Measurements from ENCODE around the gene MYOCD.

Gene MYOCD

DNA sequence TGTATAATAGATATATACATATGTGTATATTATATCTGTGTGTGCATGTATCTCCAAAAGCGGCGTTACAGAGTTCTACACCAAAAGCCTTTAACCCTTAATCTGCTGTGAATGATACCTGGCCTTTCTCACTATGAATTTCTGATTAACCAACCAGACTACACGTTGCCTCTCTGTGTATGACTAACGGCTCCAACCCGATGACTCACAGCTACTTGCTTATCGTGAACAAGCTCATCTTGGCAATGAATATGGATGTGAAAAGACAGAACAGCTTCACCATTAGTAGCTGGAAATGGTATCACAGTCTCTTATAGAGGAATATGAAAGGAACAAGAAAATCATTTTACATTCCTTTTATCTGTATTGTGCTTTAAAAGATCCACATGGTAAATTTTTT, 99.9 kb downstream of the MYOCD start:
- ChIA-PET CTCF (interaction anchor here (1.4 to 1.7 kb wide), 2 partner anchors 12 to 204 kb away, joined by 3 to 5 read pairs; no protein-coding TSS in a partner anchor), POLR2A (interaction anchor here (0.7 kb wide), 1 partner anchor 208 kb away, joined by 4 read pairs; no protein-coding TSS in a partner anchor)
- TF ChIP-seq, protein P1, sequence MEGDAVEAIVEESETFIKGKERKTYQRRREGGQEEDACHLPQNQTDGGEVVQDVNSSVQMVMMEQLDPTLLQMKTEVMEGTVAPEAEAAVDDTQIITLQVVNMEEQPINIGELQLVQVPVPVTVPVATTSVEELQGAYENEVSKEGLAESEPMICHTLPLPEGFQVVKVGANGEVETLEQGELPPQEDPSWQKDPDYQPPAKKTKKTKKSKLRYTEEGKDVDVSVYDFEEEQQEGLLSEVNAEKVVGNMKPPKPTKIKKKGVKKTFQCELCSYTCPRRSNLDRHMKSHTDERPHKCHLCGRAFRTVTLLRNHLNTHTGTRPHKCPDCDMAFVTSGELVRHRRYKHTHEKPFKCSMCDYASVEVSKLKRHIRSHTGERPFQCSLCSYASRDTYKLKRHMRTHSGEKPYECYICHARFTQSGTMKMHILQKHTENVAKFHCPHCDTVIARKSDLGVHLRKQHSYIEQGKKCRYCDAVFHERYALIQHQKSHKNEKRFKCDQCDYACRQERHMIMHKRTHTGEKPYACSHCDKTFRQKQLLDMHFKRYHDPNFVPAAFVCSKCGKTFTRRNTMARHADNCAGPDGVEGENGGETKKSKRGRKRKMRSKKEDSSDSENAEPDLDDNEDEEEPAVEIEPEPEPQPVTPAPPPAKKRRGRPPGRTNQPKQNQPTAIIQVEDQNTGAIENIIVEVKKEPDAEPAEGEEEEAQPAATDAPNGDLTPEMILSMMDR (IDR thresholded peaks at IDR 0.05; ENCODE audit: control extremely low read depth, extremely low read depth, low read depth, missing control alignments): no peak
- no peak for DNase-seq (ENCODE audit: extremely low spot score)

DNA sequence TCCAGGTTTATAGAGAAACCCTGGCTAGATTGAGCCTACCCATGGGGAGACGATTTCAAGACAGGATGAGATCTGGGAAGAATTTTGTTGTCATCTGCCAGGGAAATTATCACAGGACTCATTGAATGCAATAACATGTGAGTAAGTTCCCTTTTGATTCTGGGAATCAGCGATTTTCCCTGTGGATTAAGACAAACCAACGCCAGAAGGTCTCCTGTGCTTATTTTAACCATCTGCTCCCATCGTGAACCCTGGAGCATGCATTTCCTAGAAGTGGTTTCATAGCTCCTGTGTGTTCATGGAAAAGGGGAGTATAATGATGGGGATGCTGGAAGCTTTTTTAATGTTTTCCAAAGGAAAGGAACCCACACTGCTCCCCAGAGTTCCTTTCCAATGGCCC, 102.6 kb downstream of the MYOCD start:
- POLR2A ChIA-PET: no interaction called here
- no peak for DNase-seq (ENCODE audit: extremely low spot score)
- TF ChIP-seq, protein P1 (IDR thresholded peaks at IDR 0.05; ENCODE audit: control extremely low read depth, extremely low read depth, low read depth, missing control alignments): no peak
- CTCF ChIA-PET: no interaction called here

DNA sequence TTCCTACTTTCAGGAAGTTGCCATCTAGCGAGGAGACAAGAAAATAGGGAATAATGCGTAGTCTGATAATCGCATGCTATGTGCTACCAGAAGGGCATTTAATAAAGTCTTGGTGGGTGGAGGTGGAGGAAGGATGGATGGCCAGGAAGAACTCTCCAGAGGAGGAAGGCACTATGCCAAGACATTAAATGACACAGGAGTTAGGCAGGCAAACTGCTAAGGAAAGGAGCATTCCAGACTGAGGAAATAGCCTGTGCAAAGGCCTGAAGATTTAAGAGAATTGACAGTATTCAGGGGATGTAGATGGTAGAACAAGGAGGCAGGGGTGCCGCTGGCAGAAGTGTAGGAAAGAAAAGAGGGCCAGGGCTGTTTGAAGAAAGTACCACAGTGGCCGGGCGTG, 104.3 kb downstream of the MYOCD start:
- no peak for DNase-seq (ENCODE audit: extremely low spot score)
- TF ChIP-seq, protein P1 (IDR thresholded peaks at IDR 0.05; ENCODE audit: control extremely low read depth, extremely low read depth, low read depth, missing control alignments): no peak
- ChIA-PET CTCF (interaction anchor here (1.0 to 1.2 kb wide), 2 partner anchors 11 to 233 kb away, joined by 3 to 5 read pairs; no protein-coding TSS in a partner anchor), POLR2A (no interaction called here)

DNA sequence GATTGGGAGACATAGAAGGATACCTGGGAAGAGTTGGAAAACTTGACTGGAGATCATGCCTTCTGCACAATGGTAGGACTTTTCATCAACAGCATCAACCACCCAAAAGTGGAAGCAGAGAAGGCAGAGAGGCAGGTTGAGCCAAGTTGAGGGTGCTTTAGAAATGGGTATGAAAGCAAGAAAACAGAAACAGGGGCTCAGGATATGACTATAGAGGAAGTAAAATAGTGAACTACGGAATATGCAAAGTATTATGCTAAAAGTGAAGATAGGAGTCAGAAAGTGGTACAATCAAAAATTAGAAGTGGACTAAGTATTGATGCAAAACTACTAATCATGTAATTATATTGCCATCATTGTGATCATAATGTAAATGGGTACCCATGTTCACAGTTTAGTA, 107.5 kb downstream of the MYOCD start:
- no peak for DNase-seq (ENCODE audit: extremely low spot score)
- ChIA-PET CTCF (no interaction called here), POLR2A (no interaction called here)
- TF ChIP-seq, protein P1 (IDR thresholded peaks at IDR 0.05; ENCODE audit: control extremely low read depth, extremely low read depth, low read depth, missing control alignments): no peak

DNA sequence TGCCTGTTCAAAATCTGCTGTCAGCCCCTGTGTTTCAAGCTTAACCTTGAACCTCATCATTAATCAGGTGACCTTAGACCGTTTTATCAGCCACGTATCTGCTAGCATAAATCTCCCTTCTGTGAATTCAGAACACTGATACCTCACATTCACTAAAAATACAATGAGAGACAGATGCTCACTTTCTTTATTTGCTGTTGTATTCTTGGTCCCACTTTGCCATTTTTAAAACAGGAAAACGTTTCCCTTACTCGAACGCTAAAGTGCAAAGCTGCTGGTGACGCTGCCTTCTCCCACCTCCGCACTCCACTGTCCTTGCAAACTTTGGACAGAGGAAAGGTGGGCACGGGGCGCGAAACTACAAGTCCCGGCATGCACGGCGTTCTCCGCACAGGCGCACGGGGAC, 123.4 kb downstream of the MYOCD start:
- DNase-seq (ENCODE audit: extremely low spot score): no peak
- POLR2A ChIA-PET: no interaction called here
- CTCF ChIA-PET: interaction anchor here (1.2 kb wide), 1 partner anchor 10 kb away, joined by 3 read pairs; no protein-coding TSS in a partner anchor
- TF ChIP-seq, protein P1 (IDR thresholded peaks at IDR 0.05; ENCODE audit: control extremely low read depth, extremely low read depth, low read depth, missing control alignments): no peak

DNA sequence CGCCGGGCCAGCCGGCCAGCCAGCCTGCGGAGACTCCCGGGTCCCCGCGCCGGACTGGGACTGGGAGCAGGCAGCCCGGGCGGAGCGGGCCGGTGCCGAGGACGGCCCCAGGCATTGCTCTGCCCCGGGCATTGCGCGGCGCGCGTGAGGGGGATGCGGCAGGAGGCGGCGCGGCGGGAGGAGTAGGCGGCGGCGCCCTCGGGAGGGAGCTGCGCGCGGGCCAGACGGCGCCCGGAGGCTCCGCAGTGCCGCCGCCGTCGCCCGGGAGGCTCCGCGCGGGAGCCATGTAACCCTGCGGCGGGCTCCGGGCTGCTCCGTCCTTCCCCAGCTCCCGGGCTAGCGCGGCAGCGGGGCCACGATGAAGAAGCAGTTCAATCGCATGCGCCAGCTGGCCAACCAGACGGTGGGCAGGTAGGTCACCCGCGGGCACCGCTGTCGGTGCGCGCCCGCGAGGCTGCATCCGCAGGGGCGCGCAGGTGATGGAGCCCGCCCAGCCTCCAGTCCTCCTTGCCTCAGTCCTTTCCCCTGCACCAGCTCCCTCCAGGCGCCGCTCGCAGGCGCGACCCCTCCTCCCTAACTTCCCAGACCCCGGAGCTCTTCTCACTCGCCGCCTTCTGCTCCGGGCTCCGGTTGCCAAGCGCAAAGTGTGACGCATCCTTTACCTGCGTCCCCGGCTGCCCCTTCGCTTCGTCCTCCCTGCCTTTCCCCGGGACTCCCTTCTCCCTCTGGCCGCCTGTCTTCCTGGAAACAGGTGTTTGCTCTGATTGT, 124.0 kb downstream of the MYOCD start, which contains the start of gene ARHGAP44:
Gene ARHGAP44, plus strand, starts transcription at position 18 of the 768 bp plus-strand sequence. Its CDS starts 341 bp downstream, at position 359.
- DNase-seq (ENCODE audit: extremely low spot score): peak; percentile 79
- ChIA-PET POLR2A (no interaction called here), CTCF (interaction anchor here (0.8 kb wide), 1 partner anchor 15 kb away, joined by 3 read pairs; no protein-coding TSS in a partner anchor)
- TF ChIP-seq, protein P1 (IDR thresholded peaks at IDR 0.05; ENCODE audit: control extremely low read depth, extremely low read depth, low read depth, missing control alignments): no peak
